Muscle of arm (tissue), 14 donors: ENCODE data around the gene PIN1. TPM values are rescaled to one million over a fixed set of nuclear protein-coding genes. Genes with fewer than 3 reads are reported as not detected.
"Not testable (repeated sequence)": the region's sequence is repeated elsewhere in the genome, so short reads cannot be mapped to it uniquely, and the experiment has no call there.

Experiments used
- DNase-seq: peaks from one replicate; pipeline ENCODE4 v3.0.0-alpha.2; 2013
- long read RNA-seq, 11 donors: transcript quantifications; one replicate each; lab custom pipeline, GENCODE V29; 2026
- polyA plus RNA-seq, 12 donors: library from polyadenylated mRNA; unstranded; fragments of 120-200 nt; gene quantifications; one replicate each; pipeline ENCODE4 v1.2.1, GENCODE V29; 2013; ENCODE audit not compliant: insufficient read length in 12 of 12

Gene PIN1
- 10 to 100 TPM in 11 of 12 donors, not detected in 1; 42.3 to 90.2 (median 54.6) TPM for polyA plus RNA-seq
- long read RNA-seq, donor 1, full-length matches to known transcripts = 40 of 40 reads
- long read RNA-seq, donor 1, partial matches to known transcripts = 0 of 40 reads
- long read RNA-seq, donor 1, other reads (novel, unspliced or antisense) = 0 of 40 reads
- long read RNA-seq, donor 2, full-length matches to known transcripts = 75 of 75 reads
- long read RNA-seq, donor 2, partial matches to known transcripts = 0 of 75 reads
- long read RNA-seq, donor 2, other reads (novel, unspliced or antisense) = 0 of 75 reads
- long read RNA-seq, donor 3, transcript PIN1-201 (4 exons, 997 nt) = major isoform, 23 of 24 reads
- long read RNA-seq, donor 3, partial matches to known transcripts = 0 of 24 reads
- long read RNA-seq, donor 3, other reads (novel, unspliced or antisense) = 0 of 24 reads
- long read RNA-seq, donor 4, full-length matches to known transcripts = 22 of 22 reads
- long read RNA-seq, donor 4, partial matches to known transcripts = 0 of 22 reads
- long read RNA-seq, donor 4, other reads (novel, unspliced or antisense) = 0 of 22 reads
- long read RNA-seq, donor 5, full-length matches to known transcripts = 92 of 92 reads
- long read RNA-seq, donor 5, partial matches to known transcripts = 0 of 92 reads
- long read RNA-seq, donor 5, other reads (novel, unspliced or antisense) = 0 of 92 reads
- long read RNA-seq, donor 6, full-length matches to known transcripts = 27 of 27 reads
- long read RNA-seq, donor 6, partial matches to known transcripts = 0 of 27 reads
- long read RNA-seq, donor 6, other reads (novel, unspliced or antisense) = 0 of 27 reads
- long read RNA-seq, donor 7, full-length matches to known transcripts = 25 of 25 reads
- long read RNA-seq, donor 7, partial matches to known transcripts = 0 of 25 reads
- long read RNA-seq, donor 7, other reads (novel, unspliced or antisense) = 0 of 25 reads
- long read RNA-seq, donor 8, full-length matches to known transcripts = 71 of 83 reads
- long read RNA-seq, donor 8, partial matches to known transcripts = 12 of 83 reads
- long read RNA-seq, donor 8, other reads (novel, unspliced or antisense) = 0 of 83 reads
- long read RNA-seq, donor 9, full-length matches to known transcripts = 24 of 24 reads
- long read RNA-seq, donor 9, partial matches to known transcripts = 0 of 24 reads
- long read RNA-seq, donor 9, other reads (novel, unspliced or antisense) = 0 of 24 reads
- long read RNA-seq, donor 10, full-length matches to known transcripts = 48 of 48 reads
- long read RNA-seq, donor 10, partial matches to known transcripts = 0 of 48 reads
- long read RNA-seq, donor 10, other reads (novel, unspliced or antisense) = 0 of 48 reads
- long read RNA-seq, donor 11, full-length matches to known transcripts = 68 of 68 reads
- long read RNA-seq, donor 11, partial matches to known transcripts = 0 of 68 reads
- long read RNA-seq, donor 11, other reads (novel, unspliced or antisense) = 0 of 68 reads

GRCh38 chr19:9834726-9835506 lies at the start of gene PIN1:
Gene PIN1 (plus strand): TSS chr19:9835318. CDS start chr19:9835345, 27 bp downstream.
- DNase-seq = peak; percentile 99

- DNase-seq = peak; percentile 96
These were observed 49.5 kb upstream of the PIN1 start for GRCh38 chr19:9785367-9786331.

- no peak for DNase-seq
These were observed 48.8 kb upstream of the PIN1 start for GRCh38 chr19:9786342-9786741.

- no peak for DNase-seq
These were observed 48.3 kb upstream of the PIN1 start for GRCh38 chr19:9786819-9787218.

- DNase-seq = not testable (repeated sequence)
These were observed 46.5 kb upstream of the PIN1 start for GRCh38 chr19:9788604-9789003.

GRCh38 chr19:9789066-9789465 lies 46.1 kb upstream of the PIN1 start:
- DNase-seq = no peak

- DNase-seq = not testable (repeated sequence)
These were observed 45.5 kb upstream of the PIN1 start for GRCh38 chr19:9789579-9789978.

GRCh38 chr19:9791073-9791367 lies 44.1 kb upstream of the PIN1 start:
- DNase-seq = not testable (repeated sequence)

- peak; percentile 95 for DNase-seq
These were observed 43.4 kb upstream of the PIN1 start for GRCh38 chr19:9791552-9792205.

GRCh38 chr19:9792206-9793070 lies 42.7 kb upstream of the PIN1 start:
- peak; percentile 96 for DNase-seq

GRCh38 chr19:9793071-9793591 lies 42.0 kb upstream of the PIN1 start:
- no peak for DNase-seq

- DNase-seq = peak; percentile 81
These were observed 38.9 kb upstream of the PIN1 start for GRCh38 chr19:9796113-9796773.

GRCh38 chr19:9797871-9798270 lies 37.2 kb upstream of the PIN1 start:
- DNase-seq = no peak

GRCh38 chr19:9799162-9799561 lies 36.0 kb upstream of the PIN1 start:
- DNase-seq = no peak

GRCh38 chr19:9801976-9802375 lies 33.1 kb upstream of the PIN1 start:
- no peak for DNase-seq

GRCh38 chr19:9806803-9807202 lies 28.3 kb upstream of the PIN1 start:
- no peak for DNase-seq
